DMS53 (cell line): ENCODE data around the gene GPR148.

Experiments used
- DNase-seq: peaks from one replicate; lab custom pipeline; 2025; lab: John Stamatoyannopoulos, UW

GPR148 gene

GRCh38 chr2:130749641-130750040 is 20.8 kb downstream of the GPR148 start:
- no peak for DNase-seq

- DNase-seq = no peak
These were observed 25.9 kb downstream of the GPR148 start for GRCh38 chr2:130754811-130755210.

GRCh38 chr2:130755256-130756052 is 26.6 kb downstream of the GPR148 start, which contains the start of gene AMER3:
TSS of gene AMER3 (plus strand) at chr2:130755540. CDS start at chr2:130762073, 6,533 bp downstream.
- peak; percentile 57 for DNase-seq

GRCh38 chr2:130756053-130756873 is 27.4 kb downstream of the GPR148 start:
- DNase-seq = peak; percentile 43

- no peak for DNase-seq
These were observed 28.2 kb downstream of the GPR148 start for GRCh38 chr2:130756874-130757668.

- peak; percentile 18 for DNase-seq
These were observed 31.3 kb downstream of the GPR148 start for GRCh38 chr2:130759906-130760753.

- no peak for DNase-seq
These were observed 32.2 kb downstream of the GPR148 start for GRCh38 chr2:130760754-130761751.

GRCh38 chr2:130762031-130762909 is 33.4 kb downstream of the GPR148 start:
- no peak for DNase-seq

GRCh38 chr2:130762910-130763385 is 34.1 kb downstream of the GPR148 start:
- DNase-seq = no peak

- DNase-seq = no peak
These were observed 34.5 kb downstream of the GPR148 start for GRCh38 chr2:130763405-130763804.

GRCh38 chr2:130764035-130764820 is 35.4 kb downstream of the GPR148 start:
- DNase-seq = no peak

GRCh38 chr2:130764821-130765115 is 35.9 kb downstream of the GPR148 start:
- no peak for DNase-seq

GRCh38 chr2:130765464-130765863 is 36.6 kb downstream of the GPR148 start:
- no peak for DNase-seq

- no peak for DNase-seq
These were observed 37.2 kb downstream of the GPR148 start for GRCh38 chr2:130766037-130766436.

- DNase-seq = no peak
These were observed 38.0 kb downstream of the GPR148 start for GRCh38 chr2:130766711-130767407.

GRCh38 chr2:130767408-130767775 is 38.5 kb downstream of the GPR148 start:
- DNase-seq = peak; percentile 2

GRCh38 chr2:130768191-130768855 is 39.5 kb downstream of the GPR148 start:
- DNase-seq = no peak
